GM12878 (cell line): ENCODE measurements around the gene PCK2. TPM values are rescaled to one million over a fixed set of nuclear protein-coding genes. Genes with fewer than 3 reads are reported as not detected.
A peak's percentile ranks its signal among the peaks of the same experiment; 100 is the strongest.

Experiments
- BACH1 ChIP-seq: fragments of 450-650 bp; IDR thresholded peaks from 2 replicates; pipeline ENCODE4 v1.6.1; 2017; ENCODE audit warnings: mild to moderate bottlenecking, borderline replicate concordance
- CBFB ChIP-seq: IDR thresholded peaks from 2 replicates; pipeline ENCODE4 v1.6.1; 2016; ENCODE audit warnings: antibody characterized with exemption, low read depth
- CREB1 ChIP-seq: IDR thresholded peaks from 2 replicates; pipeline ENCODE4 v1.6.1; 2012; ENCODE audit warnings: low read depth, mild to moderate bottlenecking, inconsistent platforms
- CREM ChIP-seq: IDR thresholded peaks from 2 replicates; pipeline ENCODE4 v1.6.1; 2014; ENCODE audit warnings: antibody characterized with exemption, low read depth
- FOXK2 ChIP-seq: fragments of 450-650 bp; IDR thresholded peaks from 2 replicates; pipeline ENCODE4 v1.6.1; 2017; ENCODE audit warnings: mild to moderate bottlenecking, moderate library complexity
- KAT2A ChIP-seq: conservative IDR thresholded peaks from 2 replicates; pipeline ENCODE4 v1.6.1; 2011; ENCODE audit warnings: low read depth, low read length; ENCODE audit not compliant: control insufficient read depth
- KLF5 ChIP-seq: fragments of 450-650 bp; IDR thresholded peaks from 2 replicates; pipeline ENCODE4 v1.6.1; 2014; ENCODE audit warnings: mild to moderate bottlenecking; ENCODE audit not compliant: partially characterized antibody
- LARP7 ChIP-seq: fragments of 450-650 bp; IDR thresholded peaks from 2 replicates; pipeline ENCODE4 v1.6.1; 2017; ENCODE audit warnings: mild to moderate bottlenecking
- NFYA ChIP-seq: IDR thresholded peaks from 2 replicates; pipeline ENCODE4 v1.6.1; 2011; ENCODE audit warnings: low read depth, mild to moderate bottlenecking, low read length, improper control_type of control experiment, borderline replicate concordance
- NR2F1 ChIP-seq: fragments of 450-650 bp; conservative IDR thresholded peaks from 2 replicates; pipeline ENCODE4 v1.6.1; 2017; ENCODE audit warnings: mild to moderate bottlenecking
- RELA ChIP-seq: fragments of 450-650 bp; IDR thresholded peaks from 2 replicates; pipeline ENCODE4 v1.8.0; 2014; ENCODE audit warnings: borderline replicate concordance; ENCODE audit not compliant: partially characterized antibody
- SP1 ChIP-seq: IDR thresholded peaks from one replicate; pipeline ENCODE4 v1.6.1; 2011; ENCODE audit warnings: low read depth, low read length
- SPI1 ChIP-seq: IDR thresholded peaks from 2 replicates; pipeline ENCODE4 v1.6.1; 2011; ENCODE audit warnings: low read depth, mild to moderate bottlenecking, low read length, moderate library complexity, borderline replicate concordance; ENCODE audit not compliant: insufficient read depth
- TARDBP ChIP-seq: IDR thresholded peaks from 2 replicates; pipeline ENCODE4 v1.6.1; 2016; ENCODE audit warnings: borderline replicate concordance
- WRNIP1 ChIP-seq: IDR thresholded peaks from 2 replicates; pipeline ENCODE4 v1.6.1; 2011; ENCODE audit warnings: low read depth, low read length, improper control_type of control experiment, borderline replicate concordance
- YBX1 ChIP-seq: fragments of 450-650 bp; IDR thresholded peaks from 2 replicates; pipeline ENCODE4 v1.6.1; 2016; ENCODE audit warnings: antibody characterized with exemption
- ZNF207 ChIP-seq: fragments of 450-650 bp; IDR thresholded peaks from 2 replicates; pipeline ENCODE4 v1.6.1; 2014; ENCODE audit warnings: antibody characterized with exemption, mild to moderate bottlenecking, borderline replicate concordance
- polyA plus RNA-seq, 11 experiments: library from polyadenylated mRNA; depleted of rRNA in 4 of 11; unstranded in 6 of 11; stranded (reverse) in 5 of 11; fragments of >200 nt; fragmentation: Nextera tagmentation in 4 of 11; fragmentation: Illumina TruSeq in 1 of 11; extraction: Ambion mirVana in 4 of 11; extraction: Trizol in 1 of 11; gene quantifications; 1 replicate in 1 of 11; 2 replicates in 10 of 11; pipeline versions ENCODE4 v1.2.1 to v1.2.3, GENCODE V29; 2011 to 2016; ENCODE audit warnings: inconsistent platforms in 2 of 11, missing spikeins in 2 of 11, low read depth in 1 of 11
- total RNA-seq, 4 experiments: library from RNA; depleted of rRNA in 3 of 4; stranded (reverse); fragments of >200 nt in 3 of 4; fragmentation: Illumina TruSeq in 1 of 4; extraction: Trizol in 1 of 4; gene quantifications; 2 replicates each; pipeline versions ENCODE4 v1.2.1 to v1.2.3, GENCODE V29; 2013 to 2021
- TF ChIP-seq, protein P1 (sequence below): fragments of 450-650 bp; IDR thresholded peaks from 2 replicates; pipeline ENCODE4 v1.6.1; 2016; ENCODE audit warnings: mild to moderate bottlenecking, moderate library complexity, borderline replicate concordance
- TF ChIP-seq, protein P2 (sequence below): fragments of 450-650 bp; IDR thresholded peaks from 2 replicates; pipeline ENCODE4 v1.6.1; 2016; ENCODE audit warnings: mild to moderate bottlenecking
- TF ChIP-seq, protein P3 (sequence below): IDR thresholded peaks from 2 replicates; pipeline ENCODE4 v1.6.1; 2011; ENCODE audit warnings: low read depth, low read length, improper control_type of control experiment, borderline replicate concordance
- TF ChIP-seq, protein P4 (sequence below): fragments of 450-650 bp; IDR thresholded peaks from 2 replicates; pipeline ENCODE4 v1.6.1; 2017; ENCODE audit warnings: mild to moderate bottlenecking
- TF ChIP-seq, protein P5 (sequence below): IDR thresholded peaks from 2 replicates; pipeline ENCODE4 v1.6.1; 2012; ENCODE audit warnings: low read depth, low read length, improper control_type of control experiment

The PCK2 gene
- total and polyA plus RNA-seq, 10 of the 15 experiments (the other 5 are each of a cell fraction or from before 2014, with no cell fraction given), result 6.6 to 110 (median 44.6) TPM

DNA sequence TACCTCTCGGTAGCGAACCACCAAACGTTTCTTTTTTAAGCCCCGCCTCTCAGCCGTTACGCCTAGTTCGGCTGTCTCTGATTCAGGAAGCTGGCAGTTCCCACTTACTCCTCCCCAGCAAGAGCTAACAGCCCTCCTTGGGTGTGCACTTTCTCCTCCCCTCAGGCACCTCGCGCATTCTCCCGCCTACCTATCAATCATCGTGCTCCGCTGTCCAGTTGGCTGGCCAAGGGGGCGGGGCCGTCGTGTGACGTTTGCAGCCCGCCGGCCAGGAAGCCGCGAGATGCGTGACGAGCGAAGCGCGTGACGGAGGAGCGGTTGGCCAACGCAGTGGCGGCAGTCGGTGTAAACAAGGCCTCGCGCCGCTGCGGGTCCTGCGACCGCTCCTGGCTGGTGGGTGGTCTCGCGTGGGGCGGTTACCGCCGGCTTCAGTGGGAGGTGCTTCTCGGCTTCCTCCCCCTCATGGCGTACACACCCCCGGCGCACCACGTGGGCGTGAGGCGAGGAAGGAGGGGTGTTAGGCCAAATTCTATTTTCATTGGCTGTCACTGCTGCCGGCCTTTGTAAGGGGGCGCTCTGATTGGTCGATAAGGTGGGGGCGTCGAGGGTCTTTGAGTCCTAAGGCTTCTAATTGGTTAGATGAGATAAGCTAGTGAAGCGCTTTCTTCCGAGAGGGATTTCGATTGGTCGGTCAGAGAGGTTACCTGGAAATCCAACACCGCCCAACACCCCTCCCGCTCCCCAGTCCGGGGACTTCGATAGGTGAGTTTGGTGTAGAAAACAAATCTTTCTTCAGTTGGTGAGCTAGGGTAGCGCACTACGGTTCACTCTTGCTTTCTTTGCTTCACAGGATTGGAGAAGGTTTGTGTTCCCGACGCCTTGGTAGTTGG is 20.7 kb downstream of the PCK2 start, which contains the start of the genes DCAF11 and NRL (continued):
- TF ChIP-seq, protein P1, sequence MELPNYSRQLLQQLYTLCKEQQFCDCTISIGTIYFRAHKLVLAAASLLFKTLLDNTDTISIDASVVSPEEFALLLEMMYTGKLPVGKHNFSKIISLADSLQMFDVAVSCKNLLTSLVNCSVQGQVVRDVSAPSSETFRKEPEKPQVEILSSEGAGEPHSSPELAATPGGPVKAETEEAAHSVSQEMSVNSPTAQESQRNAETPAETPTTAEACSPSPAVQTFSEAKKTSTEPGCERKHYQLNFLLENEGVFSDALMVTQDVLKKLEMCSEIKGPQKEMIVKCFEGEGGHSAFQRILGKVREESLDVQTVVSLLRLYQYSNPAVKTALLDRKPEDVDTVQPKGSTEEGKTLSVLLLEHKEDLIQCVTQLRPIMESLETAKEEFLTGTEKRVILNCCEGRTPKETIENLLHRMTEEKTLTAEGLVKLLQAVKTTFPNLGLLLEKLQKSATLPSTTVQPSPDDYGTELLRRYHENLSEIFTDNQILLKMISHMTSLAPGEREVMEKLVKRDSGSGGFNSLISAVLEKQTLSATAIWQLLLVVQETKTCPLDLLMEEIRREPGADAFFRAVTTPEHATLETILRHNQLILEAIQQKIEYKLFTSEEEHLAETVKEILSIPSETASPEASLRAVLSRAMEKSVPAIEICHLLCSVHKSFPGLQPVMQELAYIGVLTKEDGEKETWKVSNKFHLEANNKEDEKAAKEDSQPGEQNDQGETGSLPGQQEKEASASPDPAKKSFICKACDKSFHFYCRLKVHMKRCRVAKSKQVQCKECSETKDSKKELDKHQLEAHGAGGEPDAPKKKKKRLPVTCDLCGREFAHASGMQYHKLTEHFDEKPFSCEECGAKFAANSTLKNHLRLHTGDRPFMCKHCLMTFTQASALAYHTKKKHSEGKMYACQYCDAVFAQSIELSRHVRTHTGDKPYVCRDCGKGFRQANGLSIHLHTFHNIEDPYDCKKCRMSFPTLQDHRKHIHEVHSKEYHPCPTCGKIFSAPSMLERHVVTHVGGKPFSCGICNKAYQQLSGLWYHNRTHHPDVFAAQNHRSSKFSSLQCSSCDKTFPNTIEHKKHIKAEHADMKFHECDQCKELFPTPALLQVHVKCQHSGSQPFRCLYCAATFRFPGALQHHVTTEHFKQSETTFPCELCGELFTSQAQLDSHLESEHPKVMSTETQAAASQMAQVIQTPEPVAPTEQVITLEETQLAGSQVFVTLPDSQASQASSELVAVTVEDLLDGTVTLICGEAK, result peak; percentile 32; the same call in 1 of the 2 replicates
- TF ChIP-seq, protein P2, sequence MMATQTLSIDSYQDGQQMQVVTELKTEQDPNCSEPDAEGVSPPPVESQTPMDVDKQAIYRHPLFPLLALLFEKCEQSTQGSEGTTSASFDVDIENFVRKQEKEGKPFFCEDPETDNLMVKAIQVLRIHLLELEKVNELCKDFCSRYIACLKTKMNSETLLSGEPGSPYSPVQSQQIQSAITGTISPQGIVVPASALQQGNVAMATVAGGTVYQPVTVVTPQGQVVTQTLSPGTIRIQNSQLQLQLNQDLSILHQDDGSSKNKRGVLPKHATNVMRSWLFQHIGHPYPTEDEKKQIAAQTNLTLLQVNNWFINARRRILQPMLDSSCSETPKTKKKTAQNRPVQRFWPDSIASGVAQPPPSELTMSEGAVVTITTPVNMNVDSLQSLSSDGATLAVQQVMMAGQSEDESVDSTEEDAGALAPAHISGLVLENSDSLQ, result peak; percentile 98
- TF ChIP-seq NR2F1 (0 out of 2 replicates have a peak, but pooled peaks have one; percentile 7), CBFB (no peak; the same call in none of the 2 replicates), SP1 (peak; percentile 96), RELA (peak; percentile 41), CREB1 (peak; percentile 95), BACH1 (peak; percentile 96), YBX1 (no peak), KLF5 (peak; percentile 91), TARDBP (peak; percentile 72; the same call in 1 of the 2 replicates), CREM (peak; percentile 97), NFYA (peak; percentile 79), FOXK2 (peak; percentile 91), SPI1 (peak; percentile 54; the same call in 1 of the 2 replicates), ZNF207 (peak; percentile 8; the same call in 1 of the 2 replicates), WRNIP1 (0 out of 2 replicates have a peak, but pooled peaks have one; percentile 24), LARP7 (no peak), KAT2A (no peak)
- TF ChIP-seq, protein P3, sequence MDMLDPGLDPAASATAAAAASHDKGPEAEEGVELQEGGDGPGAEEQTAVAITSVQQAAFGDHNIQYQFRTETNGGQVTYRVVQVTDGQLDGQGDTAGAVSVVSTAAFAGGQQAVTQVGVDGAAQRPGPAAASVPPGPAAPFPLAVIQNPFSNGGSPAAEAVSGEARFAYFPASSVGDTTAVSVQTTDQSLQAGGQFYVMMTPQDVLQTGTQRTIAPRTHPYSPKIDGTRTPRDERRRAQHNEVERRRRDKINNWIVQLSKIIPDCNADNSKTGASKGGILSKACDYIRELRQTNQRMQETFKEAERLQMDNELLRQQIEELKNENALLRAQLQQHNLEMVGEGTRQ, result peak; percentile 78
- TF ChIP-seq, protein P4, sequence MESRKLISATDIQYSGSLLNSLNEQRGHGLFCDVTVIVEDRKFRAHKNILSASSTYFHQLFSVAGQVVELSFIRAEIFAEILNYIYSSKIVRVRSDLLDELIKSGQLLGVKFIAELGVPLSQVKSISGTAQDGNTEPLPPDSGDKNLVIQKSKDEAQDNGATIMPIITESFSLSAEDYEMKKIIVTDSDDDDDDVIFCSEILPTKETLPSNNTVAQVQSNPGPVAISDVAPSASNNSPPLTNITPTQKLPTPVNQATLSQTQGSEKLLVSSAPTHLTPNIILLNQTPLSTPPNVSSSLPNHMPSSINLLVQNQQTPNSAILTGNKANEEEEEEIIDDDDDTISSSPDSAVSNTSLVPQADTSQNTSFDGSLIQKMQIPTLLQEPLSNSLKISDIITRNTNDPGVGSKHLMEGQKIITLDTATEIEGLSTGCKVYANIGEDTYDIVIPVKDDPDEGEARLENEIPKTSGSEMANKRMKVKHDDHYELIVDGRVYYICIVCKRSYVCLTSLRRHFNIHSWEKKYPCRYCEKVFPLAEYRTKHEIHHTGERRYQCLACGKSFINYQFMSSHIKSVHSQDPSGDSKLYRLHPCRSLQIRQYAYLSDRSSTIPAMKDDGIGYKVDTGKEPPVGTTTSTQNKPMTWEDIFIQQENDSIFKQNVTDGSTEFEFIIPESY, result peak; percentile 15; the same call in 1 of the 2 replicates
- TF ChIP-seq, protein P5, sequence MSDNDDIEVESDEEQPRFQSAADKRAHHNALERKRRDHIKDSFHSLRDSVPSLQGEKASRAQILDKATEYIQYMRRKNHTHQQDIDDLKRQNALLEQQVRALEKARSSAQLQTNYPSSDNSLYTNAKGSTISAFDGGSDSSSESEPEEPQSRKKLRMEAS, result peak; percentile 88
